ENCODE measurements around the gene PLXNA4.

Gene PLXNA4

GRCh38 chr7:132430861-132431822, 145.1 kb downstream of the PLXNA4 start:
- no peak for DNase-seq

GRCh38 chr7:132430041-132430855, 146.0 kb downstream of the PLXNA4 start:
- no peak for DNase-seq

GRCh38 chr7:132429181-132429580, 147.1 kb downstream of the PLXNA4 start:
- no peak for DNase-seq

GRCh38 chr7:132428247-132428919, 147.9 kb downstream of the PLXNA4 start:
- no peak for DNase-seq

- DNase-seq: no peak
These were observed 150.3 kb downstream of the PLXNA4 start for GRCh38 chr7:132425942-132426341.

GRCh38 chr7:132424821-132425724, 151.2 kb downstream of the PLXNA4 start:
- no peak for DNase-seq

- no peak for DNase-seq
These were observed 152.0 kb downstream of the PLXNA4 start for GRCh38 chr7:132424277-132424676.

- DNase-seq: no peak
These were observed 152.6 kb downstream of the PLXNA4 start for GRCh38 chr7:132423594-132424200.

GRCh38 chr7:132422502-132423111, 153.7 kb downstream of the PLXNA4 start:
- DNase-seq: no peak

GRCh38 chr7:132420527-132420926, 155.7 kb downstream of the PLXNA4 start:
- no peak for DNase-seq

GRCh38 chr7:132419542-132419941, 156.7 kb downstream of the PLXNA4 start:
- no peak for DNase-seq

- no peak for DNase-seq
These were observed 157.4 kb downstream of the PLXNA4 start for GRCh38 chr7:132418840-132419239.

GRCh38 chr7:132417103-132417906, 159.0 kb downstream of the PLXNA4 start:
- no peak for DNase-seq

- no peak for DNase-seq
These were observed 159.9 kb downstream of the PLXNA4 start for GRCh38 chr7:132416395-132416794.

GRCh38 chr7:132415259-132415658, 161.0 kb downstream of the PLXNA4 start:
- DNase-seq: no peak

GRCh38 chr7:132414857-132415256, 161.4 kb downstream of the PLXNA4 start:
- no peak for DNase-seq

GRCh38 chr7:132412435-132412834, 163.8 kb downstream of the PLXNA4 start:
- no peak for DNase-seq

GRCh38 chr7:132410861-132411541, 165.3 kb downstream of the PLXNA4 start:
- no peak for DNase-seq

GRCh38 chr7:132410385-132410784, 165.9 kb downstream of the PLXNA4 start:
- DNase-seq: no peak

- no peak for DNase-seq
These were observed 168.5 kb downstream of the PLXNA4 start for GRCh38 chr7:132407764-132408163.
